GM21529 (cell line): ENCODE results near the gene DCAF8.
"Not testable (repeated sequence)": the region's sequence is repeated elsewhere in the genome, so short reads cannot be mapped to it uniquely, and the experiment has no call there.

ENCODE experiments used
- ATAC-seq: cut with Tn5 transposase; IDR thresholded peaks from one replicate; pipeline ENCODE4 v1.9.1; 2021; ENCODE audit not compliant: unreplicated experiment

DCAF8 gene

GRCh38 chr1:160261893-160262794, at the start of gene DCAF8:
DCAF8 (minus strand) TSS chr1:160262549; CDS start chr1:160244008, 18,541 bp downstream.
- peak; percentile 67 for ATAC-seq

- no peak for ATAC-seq
Measured at GRCh38 chr1:160309571-160309970, 47.2 kb upstream of the DCAF8 start.

- ATAC-seq: no peak
Measured at GRCh38 chr1:160309185-160309557, 46.8 kb upstream of the DCAF8 start.

- no peak for ATAC-seq
Measured at GRCh38 chr1:160308451-160309184, 46.3 kb upstream of the DCAF8 start.

GRCh38 chr1:160307118-160307791, 44.9 kb upstream of the DCAF8 start:
- ATAC-seq: no peak

GRCh38 chr1:160300173-160300572, 37.8 kb upstream of the DCAF8 start:
- no peak for ATAC-seq

- no peak for ATAC-seq
Measured at GRCh38 chr1:160296036-160296435, 33.7 kb upstream of the DCAF8 start.

- no peak for ATAC-seq
Measured at GRCh38 chr1:160293020-160293968, 30.9 kb upstream of the DCAF8 start.

- peak; percentile 82 for ATAC-seq
Measured at GRCh38 chr1:160291248-160292220, 29.2 kb upstream of the DCAF8 start.

GRCh38 chr1:160287769-160288168, 25.4 kb upstream of the DCAF8 start:
- ATAC-seq: not testable (repeated sequence)

- no peak for ATAC-seq
Measured at GRCh38 chr1:160285506-160285905, 23.2 kb upstream of the DCAF8 start.

- ATAC-seq: peak; percentile 98
Measured at GRCh38 chr1:160284782-160285344, 22.5 kb upstream of the DCAF8 start, which contains the start of gene PEX19. PEX19 (minus strand) TSS chr1:160285133; CDS start chr1:160285124, 9 bp downstream.

GRCh38 chr1:160284220-160284781, 22.0 kb upstream of the DCAF8 start:
- ATAC-seq: peak; percentile 28

GRCh38 chr1:160282807-160283206, 20.5 kb upstream of the DCAF8 start:
- no peak for ATAC-seq

GRCh38 chr1:160277987-160278386, 15.6 kb upstream of the DCAF8 start:
- no peak for ATAC-seq

- no peak for ATAC-seq
Measured at GRCh38 chr1:160277330-160277729, 15.0 kb upstream of the DCAF8 start.

- ATAC-seq: no peak
Measured at GRCh38 chr1:160271025-160271424, 8.7 kb upstream of the DCAF8 start.

- no peak for ATAC-seq
Measured at GRCh38 chr1:160267284-160267991, 5.1 kb upstream of the DCAF8 start.
